ENCODE measurements around the gene CCDC177.

Gene CCDC177

DNA sequence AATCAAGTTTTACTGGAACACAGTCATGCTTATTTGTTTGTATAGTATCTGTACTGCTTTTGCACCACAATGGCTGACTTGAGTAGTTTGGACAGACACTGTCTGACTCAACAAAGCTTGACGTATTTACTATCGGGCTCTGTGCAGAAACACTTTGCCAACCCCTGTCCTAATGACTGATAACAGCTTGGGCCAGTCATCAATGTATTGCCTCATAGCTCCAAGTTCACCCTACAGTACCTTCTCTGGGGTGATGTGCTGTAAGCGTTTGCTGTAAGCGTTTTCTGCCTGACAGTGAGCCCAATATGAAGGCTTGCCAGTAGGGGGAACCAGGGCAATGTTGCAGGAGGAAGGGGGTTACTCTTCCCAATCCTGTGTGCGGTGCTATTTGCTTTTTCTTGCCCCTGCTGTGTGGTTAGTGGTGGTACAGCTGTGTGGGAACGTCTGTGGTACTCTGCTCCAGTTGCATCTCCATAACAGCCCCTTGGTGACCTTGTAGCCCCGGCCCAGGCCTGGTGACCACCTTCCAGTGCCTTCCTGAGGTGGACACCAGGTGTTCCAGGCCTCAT lies 5.4 kb upstream of the CCDC177 start:
- Histone ChIP-seq H3K27me3 (replicated peaks in 2 of 5; ENCODE audit: control insufficient read depth in 4 of 5, insufficient read depth in 5 of 5, low read length in 4 of 5) (peaks cover 0 to 22% (median 17%) of the 10 kb centered on the region in 5 experiments), H3K4me3 (ENCODE audit: control insufficient read depth in 1 of 7, extremely low read depth in 1 of 7, insufficient read depth in 4 of 7, low read depth in 2 of 7, low read length in 6 of 7) (no peak overlapping the region), H3K36me3 (ENCODE audit: control insufficient read depth in 4 of 4, insufficient read depth in 4 of 4, low read length in 3 of 4) (no peaks in the 10 kb centered on the region), H3K4me1 (ENCODE audit: control extremely low read depth in 1 of 4, control insufficient read depth in 4 of 4, insufficient read depth in 4 of 4, low read length in 3 of 4) (no peaks in the 10 kb centered on the region), H3K27ac (ENCODE audit: insufficient read depth in 1 of 2, low read depth in 1 of 2, low read length in 2 of 2, poor library complexity in 1 of 2, severe bottlenecking in 2 of 2) (no peak overlapping the region), H3K9me3 (ENCODE audit: control extremely low read depth in 1 of 5, control insufficient read depth in 4 of 5, insufficient read depth in 2 of 5, low read depth in 1 of 5, low read length in 4 of 5) (peaks cover 0 to 3% (median 0%) of the 10 kb centered on the region in 5 experiments)
- DNase-seq = peak; percentile 62 to 78 (median 72)
- ChIA-PET POLR2A (no interaction called here), CTCF (interaction anchor here (0.7 to 2.5 kb wide), 13 partner anchors 9 to 449 kb away, joined by 3 to 14 read pairs (median 3); no protein-coding TSS in a partner anchor)
- WGBS (ENCODE audit: insufficient coverage) = 52% methylated on average over 7 of the region's 7 CpGs

DNA sequence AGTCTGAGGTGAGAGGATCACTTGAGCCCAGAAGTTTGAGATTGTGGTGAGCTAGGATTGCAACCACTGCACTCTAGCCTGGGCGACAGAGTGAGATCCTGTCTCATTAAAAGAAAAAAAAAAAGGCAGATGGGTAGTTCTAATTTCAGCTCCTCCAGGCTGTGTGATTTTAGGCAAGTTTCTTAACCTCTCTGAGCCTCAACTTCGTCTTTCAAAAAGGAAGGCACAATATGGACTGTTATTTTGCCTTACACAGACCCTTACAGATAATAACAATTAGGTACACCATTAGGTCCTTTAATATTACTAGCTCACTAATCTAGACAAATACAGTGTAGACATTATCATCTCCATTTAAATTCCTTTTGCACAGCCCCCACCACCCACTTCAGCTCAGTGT lies 4.8 kb upstream of the CCDC177 start:
- POLR2A ChIA-PET = interaction anchor here (0.6 to 0.7 kb wide), 2 partner anchors 15 to 716 kb away, joined by 3 read pairs; no protein-coding TSS in a partner anchor
- no peak for DNase-seq
- no peaks in the 10 kb centered on the region for H3K36me3 ChIP-seq (ENCODE audit: control insufficient read depth in 4 of 4, insufficient read depth in 4 of 4, low read length in 3 of 4)
- 94% methylated on average over 2 of the region's 2 CpGs for WGBS (ENCODE audit: insufficient coverage)
- CTCF ChIA-PET = interaction anchor here (0.6 to 2.5 kb wide), 12 partner anchors 8 to 449 kb away, joined by 3 to 14 read pairs (median 3); no protein-coding TSS in a partner anchor
- H3K4me1 ChIP-seq (ENCODE audit: control extremely low read depth in 1 of 4, control insufficient read depth in 4 of 4, insufficient read depth in 4 of 4, low read length in 3 of 4) = peaks cover 0 to 2% (median under 1%) of the 10 kb centered on the region in 4 experiments
- H3K4me3 ChIP-seq (ENCODE audit: control insufficient read depth in 1 of 7, extremely low read depth in 1 of 7, insufficient read depth in 4 of 7, low read depth in 2 of 7, low read length in 6 of 7) = no peak overlapping the region
- no peak overlapping the region for H3K27ac ChIP-seq (ENCODE audit: insufficient read depth in 1 of 2, low read depth in 1 of 2, low read length in 2 of 2, poor library complexity in 1 of 2, severe bottlenecking in 2 of 2)
- peaks cover 0 to 3% (median 0%) of the 10 kb centered on the region in 5 experiments for H3K9me3 ChIP-seq (ENCODE audit: control extremely low read depth in 1 of 5, control insufficient read depth in 4 of 5, insufficient read depth in 2 of 5, low read depth in 1 of 5, low read length in 4 of 5)
- peaks cover 0 to 26% (median 17%) of the 10 kb centered on the region in 5 experiments for H3K27me3 ChIP-seq (replicated peaks in 2 of 5; ENCODE audit: control insufficient read depth in 4 of 5, insufficient read depth in 5 of 5, low read length in 4 of 5)

DNA sequence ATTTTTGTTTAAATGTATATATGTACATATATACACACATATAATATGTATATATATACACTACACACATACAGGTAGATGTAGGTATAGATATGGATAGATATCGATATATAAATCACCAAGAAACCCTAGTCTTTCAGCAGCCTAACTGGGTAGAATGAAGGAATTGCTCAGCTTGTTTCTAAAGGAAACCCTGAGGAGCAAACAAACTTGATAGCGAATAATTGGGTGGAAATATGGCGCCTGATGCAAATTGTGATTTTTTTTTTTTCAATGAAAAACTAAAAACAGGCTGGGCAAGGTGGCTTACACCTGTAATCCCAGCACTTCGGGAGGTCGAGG lies 254 bp upstream of the CCDC177 start:
- Histone ChIP-seq H3K9me3 (ENCODE audit: control extremely low read depth in 1 of 5, control insufficient read depth in 4 of 5, insufficient read depth in 2 of 5, low read depth in 1 of 5, low read length in 4 of 5) (peaks cover 0 to 3% (median 0%) of the 10 kb centered on the region in 5 experiments), H3K27me3 (replicated peaks in 2 of 5; ENCODE audit: control insufficient read depth in 4 of 5, insufficient read depth in 5 of 5, low read length in 4 of 5) (peaks cover 0 to 71% (median 37%) of the 10 kb centered on the region in 5 experiments), H3K27ac (ENCODE audit: insufficient read depth in 1 of 2, low read depth in 1 of 2, low read length in 2 of 2, poor library complexity in 1 of 2, severe bottlenecking in 2 of 2) (no peak overlapping the region), H3K4me1 (ENCODE audit: control extremely low read depth in 1 of 4, control insufficient read depth in 4 of 4, insufficient read depth in 4 of 4, low read length in 3 of 4) (peaks cover 0 to 35% (median 24%) of the 10 kb centered on the region in 4 experiments), H3K36me3 (ENCODE audit: control insufficient read depth in 4 of 4, insufficient read depth in 4 of 4, low read length in 3 of 4) (no peaks in the 10 kb centered on the region), H3K4me3 (ENCODE audit: control insufficient read depth in 1 of 7, extremely low read depth in 1 of 7, insufficient read depth in 4 of 7, low read depth in 2 of 7, low read length in 6 of 7) (peak overlapping the region in 2 of 7 experiments; percentile 62 to 64)
- no peak for DNase-seq
- CTCF ChIA-PET = interaction anchor here (0.7 to 4.7 kb wide), 9 partner anchors 10 to 332 kb away, joined by 3 to 25 read pairs (median 5); no protein-coding TSS in a partner anchor
- WGBS (ENCODE audit: insufficient coverage) = 52% methylated on average over 4 of the region's 5 CpGs
- POLR2A ChIA-PET = interaction anchor here (0.6 to 1.2 kb wide), 3 partner anchors 172 to 1210 kb away, joined by 3 to 4 read pairs (median 4); no protein-coding TSS in a partner anchor

DNA sequence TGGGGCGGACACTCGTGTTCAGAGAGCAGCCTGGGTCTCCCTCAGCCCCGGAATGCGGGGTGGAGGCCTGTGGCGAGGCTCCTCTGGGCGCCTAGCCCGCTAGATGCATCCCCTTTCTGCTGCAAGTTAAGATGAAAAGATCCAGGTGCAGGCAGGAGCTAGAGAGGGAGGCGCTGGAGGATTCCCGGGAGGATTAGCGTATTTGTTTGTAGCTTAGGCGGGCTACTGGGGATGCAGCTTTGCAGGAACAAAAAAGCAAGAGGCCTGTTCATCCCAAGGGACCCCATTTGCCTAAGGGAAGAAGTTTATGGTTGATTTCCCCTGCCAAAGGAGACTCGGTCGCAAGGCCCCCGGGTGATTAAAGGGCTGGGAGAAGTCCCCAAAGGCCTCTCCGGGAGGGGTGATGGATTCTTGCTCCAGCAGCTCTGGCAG lies 824 bp downstream of the CCDC177 start:
- peaks cover 4 to 82% (median 36%) of the 10 kb centered on the region in 5 experiments for H3K27me3 ChIP-seq (replicated peaks in 2 of 5; ENCODE audit: control insufficient read depth in 4 of 5, insufficient read depth in 5 of 5, low read length in 4 of 5)
- CTCF ChIA-PET = interaction anchor here (0.7 to 5.1 kb wide), 9 partner anchors 11 to 331 kb away, joined by 3 to 28 read pairs (median 4); no protein-coding TSS in a partner anchor
- peak overlapping the region in 1 of 7 experiments; percentile 30 for H3K4me3 ChIP-seq (ENCODE audit: control insufficient read depth in 1 of 7, extremely low read depth in 1 of 7, insufficient read depth in 4 of 7, low read depth in 2 of 7, low read length in 6 of 7)
- H3K36me3 ChIP-seq (ENCODE audit: control insufficient read depth in 4 of 4, insufficient read depth in 4 of 4, low read length in 3 of 4) = no peaks in the 10 kb centered on the region
- POLR2A ChIA-PET = no interaction called here
- WGBS (ENCODE audit: insufficient coverage) = 2% methylated on average over 14 of the region's 15 CpGs
- H3K9me3 ChIP-seq (ENCODE audit: control extremely low read depth in 1 of 5, control insufficient read depth in 4 of 5, insufficient read depth in 2 of 5, low read depth in 1 of 5, low read length in 4 of 5) = peaks cover 0 to 3% (median 0%) of the 10 kb centered on the region in 5 experiments
- DNase-seq = no peak
- H3K4me1 ChIP-seq (ENCODE audit: control extremely low read depth in 1 of 4, control insufficient read depth in 4 of 4, insufficient read depth in 4 of 4, low read length in 3 of 4) = peaks cover 0 to 35% (median 24%) of the 10 kb centered on the region in 4 experiments
- H3K27ac ChIP-seq (ENCODE audit: insufficient read depth in 1 of 2, low read depth in 1 of 2, low read length in 2 of 2, poor library complexity in 1 of 2, severe bottlenecking in 2 of 2) = no peak overlapping the region

DNA sequence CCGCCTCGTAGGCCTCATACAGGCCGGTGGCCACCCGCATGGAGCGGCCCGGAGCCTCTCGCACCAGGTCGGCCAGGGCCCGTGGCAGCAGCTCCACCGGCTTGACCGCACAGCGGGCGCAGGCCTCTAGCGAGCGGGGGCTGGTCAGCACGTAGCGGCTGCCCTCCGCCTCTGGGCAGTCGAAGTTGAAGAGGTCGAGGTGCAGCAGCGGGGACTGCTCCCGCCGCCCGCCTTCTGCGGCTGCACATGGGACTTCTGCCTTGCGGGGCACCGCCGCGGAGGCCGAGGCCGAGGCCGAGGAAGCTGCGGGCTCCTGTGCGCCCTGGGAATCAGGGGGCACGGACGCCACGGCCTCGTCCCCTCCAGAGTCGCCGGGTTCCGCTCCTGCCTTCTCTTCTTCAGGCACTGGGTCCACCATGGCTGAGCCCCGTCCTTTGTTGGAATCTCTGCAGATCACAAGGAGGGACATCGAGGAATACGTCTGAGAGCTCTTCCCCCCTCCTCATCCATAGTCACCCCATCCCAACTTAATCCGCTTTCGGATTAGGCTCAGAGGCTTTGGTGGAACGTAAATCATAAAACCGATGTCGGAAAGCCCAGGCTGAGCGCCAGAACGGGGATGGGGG lies 1.4 kb downstream of the CCDC177 start:
- 18% methylated on average over 47 of the region's 51 CpGs for WGBS (ENCODE audit: insufficient coverage)
- Histone ChIP-seq H3K36me3 (ENCODE audit: control insufficient read depth in 4 of 4, insufficient read depth in 4 of 4, low read length in 3 of 4) (no peaks in the 10 kb centered on the region), H3K9me3 (ENCODE audit: control extremely low read depth in 1 of 5, control insufficient read depth in 4 of 5, insufficient read depth in 2 of 5, low read depth in 1 of 5, low read length in 4 of 5) (peaks cover 0 to 3% (median 0%) of the 10 kb centered on the region in 5 experiments), H3K4me3 (ENCODE audit: control insufficient read depth in 1 of 7, extremely low read depth in 1 of 7, insufficient read depth in 4 of 7, low read depth in 2 of 7, low read length in 6 of 7) (peak overlapping the region in 3 of 7 experiments; percentile 11 to 43 (median 30)), H3K27me3 (replicated peaks in 2 of 5; ENCODE audit: control insufficient read depth in 4 of 5, insufficient read depth in 5 of 5, low read length in 4 of 5) (peaks cover 4 to 87% (median 39%) of the 10 kb centered on the region in 5 experiments), H3K4me1 (ENCODE audit: control extremely low read depth in 1 of 4, control insufficient read depth in 4 of 4, insufficient read depth in 4 of 4, low read length in 3 of 4) (peaks cover 0 to 35% (median 24%) of the 10 kb centered on the region in 4 experiments), H3K27ac (ENCODE audit: insufficient read depth in 1 of 2, low read depth in 1 of 2, low read length in 2 of 2, poor library complexity in 1 of 2, severe bottlenecking in 2 of 2) (no peak overlapping the region)
- DNase-seq = peak; percentile 12 to 57 (median 47)
- POLR2A ChIA-PET = no interaction called here
- CTCF ChIA-PET = interaction anchor here (1.1 to 5.1 kb wide), 9 partner anchors 11 to 211 kb away, joined by 3 to 28 read pairs (median 3); no protein-coding TSS in a partner anchor

DNA sequence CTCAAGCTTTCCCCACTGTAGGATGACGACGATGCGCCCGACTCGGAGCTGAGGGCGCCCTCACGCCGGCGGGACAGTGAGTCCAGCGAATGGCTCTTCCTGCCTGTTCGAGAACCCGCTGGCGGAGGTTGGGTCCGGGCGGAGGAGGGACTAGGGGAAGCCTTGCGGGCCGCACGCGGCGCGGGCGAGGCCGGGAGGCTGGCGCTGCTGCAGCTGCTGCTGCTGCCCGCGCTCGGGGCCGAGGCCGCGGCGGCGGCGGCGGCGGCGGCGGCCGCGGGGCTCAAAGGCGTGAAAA lies 1.9 kb downstream of the CCDC177 start:
- H3K4me1 ChIP-seq (ENCODE audit: control extremely low read depth in 1 of 4, control insufficient read depth in 4 of 4, insufficient read depth in 4 of 4, low read length in 3 of 4) = peaks cover 0 to 35% (median 24%) of the 10 kb centered on the region in 4 experiments
- H3K4me3 ChIP-seq (ENCODE audit: control insufficient read depth in 1 of 7, extremely low read depth in 1 of 7, insufficient read depth in 4 of 7, low read depth in 2 of 7, low read length in 6 of 7) = peak overlapping the region in 3 of 7 experiments; percentile 43 to 70 (median 62)
- H3K36me3 ChIP-seq (ENCODE audit: control insufficient read depth in 4 of 4, insufficient read depth in 4 of 4, low read length in 3 of 4) = no peaks in the 10 kb centered on the region
- ChIA-PET POLR2A (interaction anchor here (0.6 kb wide), 1 partner anchor 210 kb away, joined by 5 read pairs; no protein-coding TSS in a partner anchor), CTCF (interaction anchor here (1.0 to 5.1 kb wide), 8 partner anchors 10 to 154 kb away, joined by 3 to 28 read pairs (median 4); no protein-coding TSS in a partner anchor)
- peaks cover 0 to 3% (median 0%) of the 10 kb centered on the region in 5 experiments for H3K9me3 ChIP-seq (ENCODE audit: control extremely low read depth in 1 of 5, control insufficient read depth in 4 of 5, insufficient read depth in 2 of 5, low read depth in 1 of 5, low read length in 4 of 5)
- no peak overlapping the region for H3K27ac ChIP-seq (ENCODE audit: insufficient read depth in 1 of 2, low read depth in 1 of 2, low read length in 2 of 2, poor library complexity in 1 of 2, severe bottlenecking in 2 of 2)
- 26% methylated on average over 30 of the region's 40 CpGs for WGBS (ENCODE audit: insufficient coverage)
- H3K27me3 ChIP-seq (replicated peaks in 2 of 5; ENCODE audit: control insufficient read depth in 4 of 5, insufficient read depth in 5 of 5, low read length in 4 of 5) = peaks cover 4 to 92% (median 43%) of the 10 kb centered on the region in 5 experiments
- no peak for DNase-seq
